ENCODE measurements around the gene ASB9. TPM values are rescaled to one million over a fixed set of nuclear protein-coding genes. Genes with fewer than 3 reads are reported as not detected.

The ASB9 gene
- total and polyA plus RNA-seq, 2 donors (not counting 3 experiments of a cell fraction or from before 2014, with no cell fraction given), result 6.5 to 7.6 TPM

DNA sequence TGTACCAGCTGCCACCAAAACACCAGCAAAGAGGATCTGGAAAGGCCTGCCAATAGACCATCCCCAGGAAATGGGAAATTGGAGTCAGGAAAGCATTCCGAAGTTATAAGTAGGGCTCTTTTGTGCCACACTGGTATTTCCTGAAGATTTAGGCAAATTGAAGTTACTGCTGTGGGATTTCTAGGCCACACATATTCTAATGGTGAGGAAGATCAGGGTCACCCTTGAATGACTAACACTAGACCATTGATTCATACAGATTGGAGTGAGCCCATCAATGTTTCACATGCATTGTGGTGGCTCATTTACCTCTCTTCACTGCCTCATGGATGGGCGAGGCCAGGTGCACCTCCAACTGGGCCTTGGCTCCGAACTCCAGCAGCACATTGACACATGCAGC is 23.0 kb upstream of the ASB9 start:
- Histone ChIP-seq H3K4me3 (replicated peaks in 1 of 3; ENCODE audit: insufficient read depth in 1 of 3, low read depth in 1 of 3, low read length in 3 of 3) (no peak overlapping the region), H3K9me3 (replicated peaks; ENCODE audit: control insufficient read depth, insufficient read depth, low read length) (no peaks in the 10 kb centered on the region), H3K79me2 (ENCODE audit: control insufficient read depth, insufficient read depth, low read length) (no peaks in the 10 kb centered on the region), H3K9ac (replicated peaks; ENCODE audit: extremely low read depth, insufficient read depth, low read length) (no peak overlapping the region), H3K4me1 (ENCODE audit: control insufficient read depth, extremely low read depth, insufficient read depth, low read length) (peaks cover 5% of the 10 kb centered on the region), H3K27ac (ENCODE audit: insufficient read depth, low read depth, low read length) (no peak overlapping the region), H4K20me1 (replicated peaks; ENCODE audit: control insufficient read depth, extremely low read depth, insufficient read depth, low read length) (no peaks in the 10 kb centered on the region), H3K36me3 (ENCODE audit: control insufficient read depth in 2 of 2, extremely low read depth in 1 of 2, insufficient read depth in 2 of 2, low read length in 2 of 2) (no peaks in the 10 kb centered on the region), H3K27me3 (ENCODE audit: control insufficient read depth in 2 of 2, insufficient read depth in 2 of 2, low read length in 2 of 2) (no peaks in the 10 kb centered on the region), H3K9me1 (replicated peaks; ENCODE audit: control insufficient read depth, extremely low read depth, insufficient read depth, low read length) (no peaks in the 10 kb centered on the region), H2AFZ (ENCODE audit: low read depth, low read length) (no peak overlapping the region), H3K4me2 (ENCODE audit: insufficient read depth, low read length) (no peak overlapping the region)
- CTCF ChIA-PET, result no interaction called here
- DNase-seq (ENCODE audit: low read depth, low spot score) (peak; percentile 1), FAIRE-seq (no peak)
- intact Hi-C loops (cut with micrococcal nuclease) (no loop called here), dilution Hi-C loops (cut with MboI; ENCODE audit: extremely low pct_ligation_motif_present, low sequenced_read_pairs) (no loop called here)
- TF ChIP-seq FOS (IDR thresholded peaks at IDR 0.05; ENCODE audit: borderline replicate concordance, insufficient read depth, low read length) (no peak), POLR2AphosphoS5 (IDR thresholded peaks at IDR 0.05; ENCODE audit: insufficient read depth, low read depth, low read length) (no peak), GATA2 (IDR thresholded peaks at IDR 0.05; ENCODE audit: insufficient read depth, insufficient read length, low read depth, low read length) (no peak), JUN (IDR thresholded peaks at IDR 0.05; ENCODE audit: borderline replicate concordance, insufficient read depth, insufficient read length, low read depth) (no peak), MYC (IDR thresholded peaks at IDR 0.05; ENCODE audit: low read depth, low read length) (no peak)
- TF ChIP-seq, protein P1, sequence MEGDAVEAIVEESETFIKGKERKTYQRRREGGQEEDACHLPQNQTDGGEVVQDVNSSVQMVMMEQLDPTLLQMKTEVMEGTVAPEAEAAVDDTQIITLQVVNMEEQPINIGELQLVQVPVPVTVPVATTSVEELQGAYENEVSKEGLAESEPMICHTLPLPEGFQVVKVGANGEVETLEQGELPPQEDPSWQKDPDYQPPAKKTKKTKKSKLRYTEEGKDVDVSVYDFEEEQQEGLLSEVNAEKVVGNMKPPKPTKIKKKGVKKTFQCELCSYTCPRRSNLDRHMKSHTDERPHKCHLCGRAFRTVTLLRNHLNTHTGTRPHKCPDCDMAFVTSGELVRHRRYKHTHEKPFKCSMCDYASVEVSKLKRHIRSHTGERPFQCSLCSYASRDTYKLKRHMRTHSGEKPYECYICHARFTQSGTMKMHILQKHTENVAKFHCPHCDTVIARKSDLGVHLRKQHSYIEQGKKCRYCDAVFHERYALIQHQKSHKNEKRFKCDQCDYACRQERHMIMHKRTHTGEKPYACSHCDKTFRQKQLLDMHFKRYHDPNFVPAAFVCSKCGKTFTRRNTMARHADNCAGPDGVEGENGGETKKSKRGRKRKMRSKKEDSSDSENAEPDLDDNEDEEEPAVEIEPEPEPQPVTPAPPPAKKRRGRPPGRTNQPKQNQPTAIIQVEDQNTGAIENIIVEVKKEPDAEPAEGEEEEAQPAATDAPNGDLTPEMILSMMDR (IDR thresholded peaks at IDR 0.05; ENCODE audit: extremely low read depth in 1 of 2, insufficient read depth in 1 of 2, low read depth in 1 of 2, low read length in 2 of 2), result no peak
- TF ChIP-seq, protein P2, sequence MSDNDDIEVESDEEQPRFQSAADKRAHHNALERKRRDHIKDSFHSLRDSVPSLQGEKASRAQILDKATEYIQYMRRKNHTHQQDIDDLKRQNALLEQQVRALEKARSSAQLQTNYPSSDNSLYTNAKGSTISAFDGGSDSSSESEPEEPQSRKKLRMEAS (IDR thresholded peaks at IDR 0.05; ENCODE audit: insufficient read depth, insufficient read length), result no peak
- POLR2A ChIA-PET, result no interaction called here
- no TSS peak for BruUV-seq (replicated peaks)

Data from endothelial cell of umbilical vein (primary cell).